Skin of body (tissue), 2 donors: ENCODE results near the gene ADARB1. TPM values are rescaled to one million over a fixed set of nuclear protein-coding genes. Genes with fewer than 3 reads are reported as not detected.

Experiments
- DNase-seq: peaks from one replicate; lab custom pipeline; 2025; lab: John Stamatoyannopoulos, UW
- total RNA-seq: library from RNA; depleted of rRNA; stranded (reverse); fragments of >200 nt; gene quantifications from one replicate; pipeline ENCODE4 v1.2.3, GENCODE V29; 2014

The ADARB1 gene
- total RNA-seq, 1 donor from 2014 or later, result 28.3 TPM

DNA sequence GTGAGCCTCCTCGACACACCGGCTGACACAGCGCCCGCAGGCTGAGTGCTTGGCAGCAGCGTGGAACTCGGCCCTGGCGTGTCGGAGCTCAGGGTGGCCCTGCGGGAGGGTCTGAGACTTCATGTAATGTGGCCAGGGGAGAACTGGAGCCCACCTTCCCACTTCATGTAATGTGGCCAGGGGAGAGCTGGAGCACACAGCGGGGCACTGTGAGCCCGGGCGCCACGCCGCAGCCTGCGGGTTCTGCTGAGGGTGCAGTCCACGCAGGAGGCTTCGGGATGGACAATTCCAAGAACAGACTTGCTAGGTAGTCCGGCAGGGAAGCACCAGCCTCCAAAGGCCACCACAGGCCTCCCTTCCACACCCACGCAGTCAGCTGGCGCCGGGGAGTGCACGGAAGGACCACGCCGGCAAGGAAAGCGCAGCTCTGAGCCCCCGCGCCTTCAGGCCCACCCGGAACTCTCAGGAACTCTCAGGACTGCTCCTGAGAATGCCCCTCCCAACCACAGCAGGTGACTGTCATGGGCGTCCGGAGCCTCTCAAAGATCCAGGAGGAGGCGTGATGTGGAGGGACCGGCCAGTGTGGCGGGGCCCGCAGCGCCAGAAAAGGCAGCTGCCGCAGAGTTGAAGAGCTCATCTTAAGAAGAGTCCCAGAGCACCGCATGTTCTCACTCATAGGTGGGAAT, 19.3 kb upstream of the ADARB1 start:
- no peak for DNase-seq

GRCh38 chr21:45055861-45056260, 18.5 kb upstream of the ADARB1 start:
- no peak for DNase-seq

- peak; percentile 15 for DNase-seq
These were observed 18.0 kb upstream of the ADARB1 start for GRCh38 chr21:45056296-45056904.

- DNase-seq, result no peak
These were observed 17.3 kb upstream of the ADARB1 start for GRCh38 chr21:45056917-45057560.

- DNase-seq, result no peak
These were observed 16.5 kb upstream of the ADARB1 start for GRCh38 chr21:45057886-45058285.

DNA sequence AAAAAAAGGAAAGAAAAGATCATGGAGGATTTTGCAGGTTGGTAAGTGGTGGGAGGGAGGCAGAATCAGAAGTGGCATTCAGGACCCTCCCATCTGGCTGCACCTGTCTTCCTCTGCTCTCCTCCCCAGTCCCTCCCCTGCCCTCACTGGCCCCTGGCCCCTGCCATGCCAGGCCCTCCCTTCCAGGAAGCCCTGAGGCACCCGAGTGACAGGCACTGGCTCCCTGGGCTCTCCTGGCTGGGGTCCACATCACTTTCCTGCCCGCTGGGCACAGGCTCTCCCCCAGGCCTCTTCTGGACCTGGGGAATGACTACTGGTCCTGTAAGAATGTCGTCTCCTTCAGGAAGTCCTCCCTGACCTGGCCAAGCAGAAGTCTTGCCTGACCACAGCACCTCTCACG, 15.3 kb upstream of the ADARB1 start:
- DNase-seq, result no peak

- no peak for DNase-seq
These were observed 14.3 kb upstream of the ADARB1 start for GRCh38 chr21:45060089-45060488.

DNA sequence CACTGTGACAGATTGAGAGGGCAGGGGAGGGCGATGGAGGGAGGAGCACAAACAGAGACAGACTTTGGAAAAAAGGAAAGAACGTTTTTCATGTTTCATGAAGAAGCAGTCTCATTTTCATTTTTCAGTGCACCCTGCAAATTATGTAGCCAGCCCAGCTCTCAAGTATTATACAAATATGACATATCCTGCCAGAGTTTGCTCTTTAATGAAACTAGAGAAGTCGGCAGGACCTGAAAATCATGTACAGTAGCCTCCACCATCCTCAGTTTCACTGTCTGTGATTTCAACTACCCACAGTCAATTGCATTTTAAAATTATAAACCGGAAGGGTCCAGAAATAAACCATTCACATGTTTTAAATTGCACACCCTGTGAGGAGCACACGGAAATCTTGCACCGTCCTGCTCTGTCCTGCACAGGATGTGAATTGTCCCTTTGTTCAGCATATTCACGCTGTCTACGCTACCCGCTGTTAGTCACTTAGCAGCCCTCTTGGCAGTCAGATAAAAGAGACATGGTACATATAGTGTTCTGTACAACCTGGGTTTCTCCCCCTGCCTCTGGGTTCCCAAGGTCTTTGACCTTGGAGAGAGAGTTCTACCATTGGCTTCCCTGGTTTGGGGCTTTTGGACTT, 13.6 kb upstream of the ADARB1 start:
- DNase-seq, result no peak

DNA sequence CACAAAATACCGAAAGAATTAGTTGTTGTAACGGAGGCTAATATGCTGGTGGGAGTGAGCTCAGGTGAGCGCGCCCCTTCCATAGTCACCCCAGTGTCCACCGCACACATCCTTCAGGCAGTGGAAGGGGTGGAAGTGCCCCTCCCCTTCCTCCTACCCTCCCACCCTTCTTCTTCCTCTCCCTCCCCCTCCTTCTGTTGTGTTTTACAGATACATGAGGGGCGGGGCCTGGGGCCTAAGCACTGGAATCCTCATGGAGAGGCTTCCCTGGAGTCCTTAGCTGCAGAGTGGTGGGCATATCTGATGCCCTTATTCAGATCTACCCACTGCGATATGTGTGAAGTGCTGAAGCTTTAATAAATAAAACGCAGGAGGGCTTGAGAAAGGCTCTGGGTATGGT, 10.3 kb upstream of the ADARB1 start:
- DNase-seq, result no peak

DNA sequence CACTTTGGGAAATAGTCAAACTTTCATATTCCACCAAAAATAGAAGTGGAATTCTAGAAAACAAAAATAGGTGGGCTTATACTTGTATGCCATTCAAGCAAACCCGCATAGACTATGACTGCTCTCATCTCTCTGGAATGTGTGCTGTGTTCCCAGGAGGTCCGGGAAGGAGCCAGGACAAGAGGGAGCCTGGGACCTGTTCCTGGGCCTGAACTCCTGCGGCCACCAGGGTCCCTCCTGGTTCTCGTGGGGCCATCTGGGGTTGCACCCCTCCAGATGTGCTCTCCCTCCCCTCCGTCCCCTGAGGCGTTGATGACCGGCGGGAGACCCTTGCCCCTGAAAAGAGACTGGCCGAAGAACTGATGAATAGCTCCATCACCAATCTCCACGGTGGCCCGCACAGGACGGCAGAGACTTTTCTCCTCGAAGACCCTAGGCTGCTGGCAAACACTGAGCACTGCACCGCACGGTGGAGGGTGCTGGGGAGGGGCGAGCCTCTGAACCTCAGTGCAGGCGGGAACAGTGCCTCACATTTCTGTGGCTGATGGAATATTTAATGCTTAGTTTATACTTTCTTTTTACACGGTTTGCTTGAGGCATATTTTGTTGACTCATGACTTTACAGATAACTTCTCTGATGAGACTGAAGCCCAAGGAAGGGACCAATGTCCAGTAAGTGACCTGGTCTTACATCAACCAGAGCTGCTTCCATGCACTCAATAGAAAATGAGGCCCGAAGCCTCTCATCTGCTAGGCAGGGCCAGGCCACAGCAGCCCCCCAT, 9.6 kb upstream of the ADARB1 start:
- no peak for DNase-seq

GRCh38 chr21:45067462-45068285, 6.7 kb upstream of the ADARB1 start:
- no peak for DNase-seq

- no peak for DNase-seq
These were observed 5.3 kb upstream of the ADARB1 start for GRCh38 chr21:45069085-45069484.

- DNase-seq, result no peak
These were observed 4.7 kb upstream of the ADARB1 start for GRCh38 chr21:45069711-45070110.

DNA sequence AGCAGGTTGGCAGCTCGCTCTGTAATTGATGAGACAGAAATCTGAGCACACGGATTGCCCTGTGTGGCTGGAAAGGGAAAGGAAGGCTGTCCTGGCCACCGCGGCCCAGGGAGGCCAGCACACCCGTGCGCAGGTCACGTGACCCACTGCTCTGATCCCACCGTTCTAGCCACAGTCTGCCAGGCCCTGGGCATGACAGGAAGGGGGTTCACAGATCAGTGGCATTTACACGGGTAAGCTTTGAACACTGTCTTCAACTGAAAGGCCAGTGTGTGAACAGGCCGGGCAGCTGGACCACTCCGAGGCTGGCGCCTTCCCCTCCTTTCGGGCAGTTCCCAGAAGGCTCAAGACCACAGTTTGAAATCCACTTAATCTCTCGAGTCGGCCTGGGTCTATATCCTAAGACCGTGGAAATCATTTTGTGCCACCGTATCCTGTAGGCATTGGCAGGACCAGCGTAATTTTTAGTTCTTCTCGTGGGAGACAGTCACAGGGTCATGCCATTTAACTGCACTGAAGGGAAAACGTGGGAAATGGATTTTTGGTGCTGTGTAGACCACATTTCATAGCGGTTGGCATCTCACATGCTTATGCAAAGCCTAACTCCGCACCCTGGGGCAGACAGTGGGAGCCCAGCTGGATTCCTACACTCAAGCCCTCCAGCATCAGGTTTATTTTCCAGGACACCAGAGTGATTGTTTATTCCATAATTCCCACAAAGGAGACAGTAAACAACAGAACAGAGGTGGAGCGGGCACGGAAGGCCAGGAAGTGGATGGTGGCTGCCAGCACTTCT, 3.1 kb upstream of the ADARB1 start:
- no peak for DNase-seq

- no peak for DNase-seq
These were observed 2.3 kb upstream of the ADARB1 start for GRCh38 chr21:45071874-45072737.

GRCh38 chr21:45072738-45073300, 1.6 kb upstream of the ADARB1 start:
- no peak for DNase-seq

- DNase-seq, result no peak
These were observed 906 bp upstream of the ADARB1 start for GRCh38 chr21:45073301-45074047.
